ENCODE measurements around the gene CELF2.

GRCh38 chr10:11294831-11295450 lies 277.3 kb downstream of the CELF2 start:
- TF ChIP-seq CTCF (IDR thresholded peaks at IDR 0.05): no peak
- no peak for TF ChIP-seq POLR2A (IDR thresholded peaks at IDR 0.05)
- TF ChIP-seq EP300 (IDR thresholded peaks at IDR 0.05): no peak
